ENCODE data around the gene NOTCH1. TPM values are rescaled to one million over a fixed set of nuclear protein-coding genes. Genes with fewer than 3 reads are reported as not detected.

Gene NOTCH1
- total and polyA plus RNA-seq, 8 donors, result 1.4 to 338 (median 19.1) TPM

GRCh38 chr9:136536721-136537241 is 9.1 kb downstream of the NOTCH1 start:
- H3K27ac ChIP-seq, result peak overlapping the region in 1 of 5 donors; percentile 10
- H3K36me3 ChIP-seq, result peaks cover 3 to 31% (median 11%) of the 10 kb centered on the region in 4 donors
- DNase-seq, result no peak
- TF ChIP-seq EP300 (IDR thresholded peaks at IDR 0.05), result no peak
- no peak for TF ChIP-seq POLR2A (IDR thresholded peaks at IDR 0.05)
- TF ChIP-seq POLR2AphosphoS5 (IDR thresholded peaks at IDR 0.05), result no peak
- intact Hi-C loops (cut with DNase I; ENCODE audit: low total_unique reads), result no loop called here
- no peaks in the 10 kb centered on the region for H3K27me3 ChIP-seq
- no peak overlapping the region for H3K4me3 ChIP-seq
- WGBS, 5 donors, result 89 to 91% (median 90%) methylated on average over 7 to 16 of the region's 16 CpGs
- H3K4me1 ChIP-seq, result peaks cover 68 to 97% (median 88%) of the 10 kb centered on the region in 4 donors
- H3K9me3 ChIP-seq, result no peaks in the 10 kb centered on the region

GRCh38 chr9:136536051-136536720 is 9.7 kb downstream of the NOTCH1 start:
- Histone ChIP-seq H3K4me3 (no peak overlapping the region), H3K9me3 (no peaks in the 10 kb centered on the region), H3K4me1 (peaks cover 70 to 97% (median 88%) of the 10 kb centered on the region in 4 donors), H3K27ac (peak overlapping the region in 1 of 5 donors; percentile 10), H3K27me3 (no peaks in the 10 kb centered on the region), H3K36me3 (peaks cover 1 to 28% (median 8%) of the 10 kb centered on the region in 4 donors)
- no peak for DNase-seq
- intact Hi-C loops (cut with DNase I; ENCODE audit: low total_unique reads), result no loop called here
- no peak for TF ChIP-seq POLR2A (IDR thresholded peaks at IDR 0.05)
- TF ChIP-seq EP300 (IDR thresholded peaks at IDR 0.05), result no peak
- TF ChIP-seq POLR2AphosphoS5 (IDR thresholded peaks at IDR 0.05), result no peak
- TF ChIP-seq CTCF (IDR thresholded peaks at IDR 0.05), result no peak
- WGBS, 5 donors, result 90 to 95% (median 93%) methylated on average over 14 to 20 of the region's 20 CpGs

- H3K36me3 ChIP-seq, result peaks cover 0 to 28% (median 6%) of the 10 kb centered on the region in 4 donors
- no peaks in the 10 kb centered on the region for H3K27me3 ChIP-seq
- intact Hi-C loops (cut with DNase I; ENCODE audit: low total_unique reads), result no loop called here
- WGBS, 5 donors, result 74 to 85% (median 80%) methylated on average over 6 to 14 of the region's 14 CpGs
- DNase-seq, result no peak
- H3K27ac ChIP-seq, result no peak overlapping the region
- peaks cover 67 to 97% (median 88%) of the 10 kb centered on the region in 4 donors for H3K4me1 ChIP-seq
- no peaks in the 10 kb centered on the region for H3K9me3 ChIP-seq
- TF ChIP-seq CTCF (IDR thresholded peaks at IDR 0.05), result no peak
- TF ChIP-seq POLR2AphosphoS5 (IDR thresholded peaks at IDR 0.05), result no peak
- no peak for TF ChIP-seq EP300 (IDR thresholded peaks at IDR 0.05)
- no peak for TF ChIP-seq POLR2A (IDR thresholded peaks at IDR 0.05)
- no peak overlapping the region for H3K4me3 ChIP-seq
These were observed 10.8 kb downstream of the NOTCH1 start for GRCh38 chr9:136535070-136535469.

DNA sequence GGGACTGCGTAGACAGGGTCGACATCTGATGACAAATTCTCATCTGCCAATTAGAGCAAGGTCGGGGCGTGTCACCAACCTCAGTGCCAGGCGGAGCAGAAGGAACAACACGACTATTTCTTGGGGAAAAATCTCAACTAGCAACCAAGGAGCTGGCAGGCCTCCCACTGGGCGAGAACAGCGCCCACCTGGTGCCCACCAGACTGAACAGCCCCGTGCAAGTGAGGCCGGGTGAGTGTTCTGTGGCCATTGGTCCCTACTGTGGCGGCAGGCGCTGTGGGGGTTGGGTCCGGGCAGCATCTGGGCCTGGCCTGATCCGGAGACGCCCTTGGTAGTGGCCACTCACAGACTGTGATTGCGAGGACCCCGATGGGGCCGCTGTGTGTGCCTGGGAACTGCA is 11.5 kb downstream of the NOTCH1 start:
- Histone ChIP-seq H3K4me3 (no peak overlapping the region), H3K27me3 (no peaks in the 10 kb centered on the region), H3K9me3 (no peaks in the 10 kb centered on the region), H3K4me1 (peaks cover 67 to 97% (median 87%) of the 10 kb centered on the region in 4 donors), H3K27ac (peak overlapping the region in 2 of 5 donors; percentile 41 to 82), H3K36me3 (peaks cover 0 to 28% (median 6%) of the 10 kb centered on the region in 4 donors)
- no peak for DNase-seq
- 77 to 88% (median 79%) methylated on average over 17 to 18 of the region's 18 CpGs; no CpG with 5 or more reads in 1 of the 5 donors for WGBS, 5 donors
- intact Hi-C loops (cut with DNase I; ENCODE audit: low total_unique reads), result no loop called here
- TF ChIP-seq CTCF (IDR thresholded peaks at IDR 0.05) (no peak), POLR2A (IDR thresholded peaks at IDR 0.05) (no peak), EP300 (IDR thresholded peaks at IDR 0.05) (no peak), POLR2AphosphoS5 (IDR thresholded peaks at IDR 0.05) (no peak)
